ENCODE measurements around the gene CTNNBL1. TPM values are rescaled to one million over a fixed set of nuclear protein-coding genes. Genes with fewer than 3 reads are reported as not detected.

The CTNNBL1 gene
- total and polyA plus RNA-seq, 7 donors: 26.7 to 44.0 (median 37.9) TPM

DNA sequence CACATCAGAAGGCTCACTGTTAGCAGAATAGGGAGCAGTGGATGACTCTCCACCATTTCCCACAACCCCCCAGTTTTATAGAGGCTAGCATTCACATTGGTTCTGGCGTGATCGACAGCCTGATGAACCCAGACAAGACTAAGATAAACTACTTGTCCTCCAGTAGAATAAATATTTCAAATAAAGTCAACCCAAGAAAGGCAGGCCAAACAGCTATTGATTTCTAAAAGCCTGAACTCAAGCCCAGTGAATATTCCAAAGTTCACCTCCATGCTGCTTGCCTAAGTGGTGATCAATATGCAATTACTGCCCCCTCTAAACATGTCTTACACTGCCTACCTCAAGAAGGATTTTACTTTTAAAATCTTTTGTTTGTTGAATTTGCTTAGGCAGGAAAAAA lies 104.5 kb downstream of the CTNNBL1 start:
- no peaks in the 10 kb centered on the region for H3K4me1 ChIP-seq
- no peak overlapping the region for H3K27ac ChIP-seq
- intact Hi-C loops (cut with DNase I): no loop called here
- no peak for DNase-seq
- WGBS, 3 donors: 95 to 96% (median 95%) methylated on average over 2 of the region's 2 CpGs
- no peaks in the 10 kb centered on the region for H3K9me3 ChIP-seq
- ATAC-seq: no peak
- H3K27me3 ChIP-seq (ENCODE audit: insufficient read depth in 3 of 3, low read length in 2 of 3): no peaks in the 10 kb centered on the region
- peaks cover 0 to 38% of the 10 kb centered on the region in 2 donors for H3K36me3 ChIP-seq (ENCODE audit: insufficient read depth in 1 of 2, low read depth in 1 of 2)
- TF ChIP-seq CTCF (IDR thresholded peaks at IDR 0.05): no peak
- H3K4me3 ChIP-seq: no peak overlapping the region

DNA sequence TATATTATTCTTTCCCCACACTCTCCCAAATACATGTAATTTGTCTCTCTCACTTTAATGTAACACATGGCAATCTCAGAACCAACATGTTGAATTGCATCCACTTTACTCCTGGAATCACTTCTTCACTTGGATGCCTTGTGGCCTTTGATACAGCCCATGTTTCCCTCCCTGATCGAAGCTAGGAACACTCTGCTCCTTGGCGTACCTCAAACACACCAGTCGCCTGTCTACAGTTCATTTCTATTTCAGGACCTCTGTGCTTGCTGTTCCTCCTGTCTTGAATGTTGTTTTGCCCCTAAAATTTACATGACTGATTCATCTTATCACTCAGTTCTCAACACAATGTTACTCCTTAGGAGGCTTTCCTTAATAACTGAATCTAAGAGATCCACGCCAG lies 106.8 kb downstream of the CTNNBL1 start:
- H3K27me3 ChIP-seq (ENCODE audit: insufficient read depth in 3 of 3, low read length in 2 of 3): no peaks in the 10 kb centered on the region
- TF ChIP-seq CTCF (IDR thresholded peaks at IDR 0.05): no peak
- H3K27ac ChIP-seq: no peak overlapping the region
- no peaks in the 10 kb centered on the region for H3K4me1 ChIP-seq
- H3K4me3 ChIP-seq: no peak overlapping the region
- 84 to 97% (median 96%) methylated on average over 4 of the region's 4 CpGs for WGBS, 3 donors
- H3K9me3 ChIP-seq: no peaks in the 10 kb centered on the region
- ATAC-seq (no peak), DNase-seq (no peak)
- intact Hi-C loops (cut with DNase I): no loop called here
- peaks cover 0 to 49% of the 10 kb centered on the region in 2 donors for H3K36me3 ChIP-seq (ENCODE audit: insufficient read depth in 1 of 2, low read depth in 1 of 2)

DNA sequence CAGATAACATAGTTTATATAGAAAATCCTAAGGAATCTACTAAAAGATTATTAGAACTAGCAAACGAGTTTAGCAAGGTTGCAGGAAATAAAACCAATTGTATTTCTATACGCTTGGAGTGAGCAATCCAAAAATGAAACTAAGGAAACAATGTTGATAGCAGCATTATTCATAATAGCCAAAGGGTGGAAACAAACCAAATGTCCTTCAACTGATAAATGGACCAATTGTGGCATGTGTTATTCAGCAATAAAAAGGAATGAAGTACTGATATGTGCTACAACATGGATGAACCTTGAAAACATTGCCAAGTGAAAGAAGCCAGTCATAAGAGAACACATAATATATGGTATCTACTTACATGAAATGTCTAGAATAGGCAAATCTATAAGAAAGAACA lies 108.1 kb downstream of the CTNNBL1 start:
- no peak for DNase-seq
- no peak for TF ChIP-seq CTCF (IDR thresholded peaks at IDR 0.05)
- Histone ChIP-seq H3K27ac (no peak overlapping the region), H3K9me3 (no peaks in the 10 kb centered on the region), H3K27me3 (ENCODE audit: insufficient read depth in 3 of 3, low read length in 2 of 3) (no peaks in the 10 kb centered on the region), H3K4me1 (no peaks in the 10 kb centered on the region), H3K4me3 (no peak overlapping the region), H3K36me3 (ENCODE audit: insufficient read depth in 1 of 2, low read depth in 1 of 2) (peaks cover 0 to 55% of the 10 kb centered on the region in 2 donors)
- ATAC-seq: no peak
- 78 to 81% (median 79%) methylated on average over 2 of the region's 2 CpGs for WGBS, 3 donors
- intact Hi-C loops (cut with DNase I): no loop called here

- no peaks in the 10 kb centered on the region for H3K27me3 ChIP-seq (ENCODE audit: insufficient read depth in 3 of 3, low read length in 2 of 3)
- ATAC-seq (no peak), DNase-seq (no peak)
- no peaks in the 10 kb centered on the region for H3K9me3 ChIP-seq
- H3K4me1 ChIP-seq: no peaks in the 10 kb centered on the region
- no peak overlapping the region for H3K4me3 ChIP-seq
- WGBS, 3 donors: 72 to 79% (median 77%) methylated on average over 8 of the region's 8 CpGs
- H3K36me3 ChIP-seq (ENCODE audit: insufficient read depth in 1 of 2, low read depth in 1 of 2): peaks cover 0 to 52% of the 10 kb centered on the region in 2 donors
- no peak for TF ChIP-seq CTCF (IDR thresholded peaks at IDR 0.05)
- intact Hi-C loops (cut with DNase I): no loop called here
- no peak overlapping the region for H3K27ac ChIP-seq
Observed at GRCh38 chr20:37803438-37804307, 109.8 kb downstream of the CTNNBL1 start.
